Neural crest cell (in vitro differentiated cells): ENCODE measurements around the gene B3GALT6. TPM values are rescaled to one million over a fixed set of nuclear protein-coding genes. Genes with fewer than 3 reads are reported as not detected.

ENCODE experiments used
- DNase-seq: peaks from one replicate; pipeline ENCODE4 v3.0.0; 2021; ENCODE audit warnings: low read depth, mixed read lengths, low spot score
- H3K27ac Mint-ChIP-seq: one replicate; pipeline ENCODE4 v1.8.0; 2021; ENCODE audit warnings: mild to moderate bottlenecking, mixed read lengths; ENCODE audit not compliant: unreplicated experiment
- H3K27me3 Mint-ChIP-seq: 2 replicates; pipeline ENCODE4 v1.8.0; 2021; ENCODE audit warnings: low read depth, mild to moderate bottlenecking, mixed read lengths
- H3K36me3 Mint-ChIP-seq: 2 replicates; pipeline ENCODE4 v1.8.0; 2021; ENCODE audit warnings: low read depth, mild to moderate bottlenecking, mixed read lengths
- H3K4me1 Mint-ChIP-seq: 2 replicates; pipeline ENCODE4 v1.8.0; 2021; ENCODE audit warnings: mixed read lengths
- H3K4me3 Mint-ChIP-seq: one replicate; pipeline ENCODE4 v1.8.0; 2021; ENCODE audit warnings: mild to moderate bottlenecking, mixed read lengths
- H3K9me3 Mint-ChIP-seq: 2 replicates; pipeline ENCODE4 v1.8.0; 2021; ENCODE audit warnings: mixed read lengths
- total RNA-seq: library from RNA; stranded (reverse); gene quantifications from 2 replicates; pipeline ENCODE4 v1.2.1, GENCODE V29; 2021
- TF ChIP-seq, protein P1 (sequence below): fragments of 200-600 bp; sonication (generic); conservative IDR thresholded peaks from 2 replicates; pipeline ENCODE4 v1.5.0; 2021; ENCODE audit warnings: antibody characterized with exemption, mild to moderate bottlenecking

B3GALT6 gene
- total RNA-seq, 1 donor from 2014 or later: 41.1 TPM

GRCh38 chr1:1229770-1230169, 2.3 kb upstream of the B3GALT6 start:
- DNase-seq: no peak
- Mint-ChIP-seq H3K27me3 (no peaks in the 10 kb centered on the region), H3K27ac (no peak overlapping the region), H3K4me3 (peak overlapping the region; percentile 65), H3K4me1 (peaks cover 30% of the 10 kb centered on the region), H3K36me3 (peaks cover 16% of the 10 kb centered on the region), H3K9me3 (peaks cover 2% of the 10 kb centered on the region)
- TF ChIP-seq, protein P1, sequence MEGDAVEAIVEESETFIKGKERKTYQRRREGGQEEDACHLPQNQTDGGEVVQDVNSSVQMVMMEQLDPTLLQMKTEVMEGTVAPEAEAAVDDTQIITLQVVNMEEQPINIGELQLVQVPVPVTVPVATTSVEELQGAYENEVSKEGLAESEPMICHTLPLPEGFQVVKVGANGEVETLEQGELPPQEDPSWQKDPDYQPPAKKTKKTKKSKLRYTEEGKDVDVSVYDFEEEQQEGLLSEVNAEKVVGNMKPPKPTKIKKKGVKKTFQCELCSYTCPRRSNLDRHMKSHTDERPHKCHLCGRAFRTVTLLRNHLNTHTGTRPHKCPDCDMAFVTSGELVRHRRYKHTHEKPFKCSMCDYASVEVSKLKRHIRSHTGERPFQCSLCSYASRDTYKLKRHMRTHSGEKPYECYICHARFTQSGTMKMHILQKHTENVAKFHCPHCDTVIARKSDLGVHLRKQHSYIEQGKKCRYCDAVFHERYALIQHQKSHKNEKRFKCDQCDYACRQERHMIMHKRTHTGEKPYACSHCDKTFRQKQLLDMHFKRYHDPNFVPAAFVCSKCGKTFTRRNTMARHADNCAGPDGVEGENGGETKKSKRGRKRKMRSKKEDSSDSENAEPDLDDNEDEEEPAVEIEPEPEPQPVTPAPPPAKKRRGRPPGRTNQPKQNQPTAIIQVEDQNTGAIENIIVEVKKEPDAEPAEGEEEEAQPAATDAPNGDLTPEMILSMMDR: no peak

DNA sequence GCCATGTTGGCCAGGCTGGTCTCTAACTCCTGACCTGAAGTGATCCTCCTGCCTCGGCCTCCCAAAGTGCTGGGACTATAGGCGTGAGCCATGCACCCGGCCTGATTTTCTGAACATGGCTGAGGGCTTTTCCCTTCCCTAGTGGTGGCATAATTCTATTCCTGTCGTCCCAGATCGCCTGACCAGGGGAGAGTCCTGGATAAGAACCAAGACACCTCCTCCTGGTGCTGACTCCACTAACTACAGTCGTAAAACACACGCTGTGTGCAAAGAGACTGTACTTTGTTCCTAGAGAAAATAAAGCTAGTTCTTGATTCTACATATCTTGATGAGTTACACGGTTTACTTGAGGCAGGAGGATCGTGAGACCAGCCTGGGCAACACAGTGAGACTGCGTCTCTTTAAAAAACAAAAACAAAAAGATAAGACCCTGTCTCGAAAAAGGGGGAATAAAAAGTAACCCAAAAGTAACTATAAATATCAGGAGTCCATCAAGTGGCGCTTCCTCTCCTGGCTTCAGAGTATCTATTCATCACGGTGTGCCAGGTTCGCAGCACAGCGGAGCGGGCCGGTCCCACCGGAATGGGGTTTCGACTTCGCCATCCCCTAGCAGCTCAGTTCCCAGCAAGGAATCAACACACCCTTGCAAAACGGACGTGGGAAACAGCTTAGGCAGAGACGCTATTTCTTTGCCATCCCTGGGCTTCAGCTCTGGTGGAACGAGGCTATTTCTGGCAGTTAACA, 1.2 kb upstream of the B3GALT6 start:
- Mint-ChIP-seq H3K27ac (peak overlapping the region; percentile 69), H3K4me3 (peak overlapping the region; percentile 98), H3K27me3 (no peaks in the 10 kb centered on the region), H3K9me3 (peaks cover 2% of the 10 kb centered on the region), H3K36me3 (peaks cover 16% of the 10 kb centered on the region), H3K4me1 (peaks cover 30% of the 10 kb centered on the region)
- TF ChIP-seq, protein P1: no peak
- no peak for DNase-seq

DNA sequence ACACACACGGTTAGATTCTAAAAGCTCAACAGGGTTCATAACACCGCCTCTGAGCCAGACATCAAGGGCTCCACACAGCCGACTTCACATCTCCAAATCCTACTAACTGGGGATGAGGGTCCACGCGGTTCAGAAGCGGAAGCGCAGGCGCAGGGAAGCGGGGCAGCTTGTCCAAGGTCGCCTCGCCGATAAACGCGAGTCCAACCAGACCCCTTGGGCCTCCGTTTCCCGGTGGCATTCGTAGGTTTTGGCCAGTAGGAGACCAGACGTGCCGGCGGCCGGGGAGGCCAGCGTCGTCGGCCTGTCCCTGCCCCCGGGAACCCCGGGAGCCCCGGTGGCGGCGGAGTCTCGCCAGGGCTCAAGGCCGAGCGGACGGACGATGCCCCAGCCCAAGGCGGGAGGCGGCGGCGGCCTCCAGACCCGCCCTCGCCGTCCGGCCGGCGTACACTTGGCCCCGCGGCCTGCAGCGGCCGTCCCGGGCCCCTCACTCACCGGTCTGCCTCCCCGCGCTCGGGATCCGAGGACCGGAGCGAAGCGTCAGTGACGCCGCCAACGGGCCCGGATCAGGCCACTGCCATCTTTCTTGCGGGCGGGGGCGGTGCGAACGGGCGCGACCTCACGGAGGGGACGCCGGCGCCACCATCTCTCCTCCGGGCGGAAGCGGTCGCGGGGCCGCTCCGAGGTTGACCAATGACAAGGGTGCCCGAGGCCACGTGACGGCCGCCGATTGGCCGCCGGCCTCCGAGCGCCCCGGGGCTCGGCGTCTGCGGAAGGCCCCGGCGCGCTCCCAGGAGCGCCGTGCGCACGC, 433 bp upstream of the B3GALT6 start, which contains the start of gene SDF4:
Gene SDF4, minus strand, starts transcription at position 602 of the 808 bp plus-strand sequence. CDS start 3,229 bp downstream, outside the sequence.
- H3K4me3 Mint-ChIP-seq: peak within 1 kb of the TSS; percentile 98
- peaks cover 30% of the 10 kb centered on the region for H3K4me1 Mint-ChIP-seq
- peaks cover 2% of the 10 kb centered on the region for H3K9me3 Mint-ChIP-seq
- no peaks in the 10 kb centered on the region for H3K27me3 Mint-ChIP-seq
- peak within 1 kb of the TSS; percentile 69 for H3K27ac Mint-ChIP-seq
- DNase-seq: peak; percentile 89
- TF ChIP-seq, protein P1: peak; percentile 26
- peaks cover 16% of the 10 kb centered on the region for H3K36me3 Mint-ChIP-seq

- Mint-ChIP-seq H3K36me3 (peaks cover 16% of the 10 kb centered on the region), H3K27ac (no peak overlapping the region), H3K4me3 (peak overlapping the region; percentile 82), H3K27me3 (no peaks in the 10 kb centered on the region), H3K9me3 (peaks cover 2% of the 10 kb centered on the region), H3K4me1 (peaks cover 30% of the 10 kb centered on the region)
- TF ChIP-seq, protein P1: no peak
- no peak for DNase-seq
Observed at GRCh38 chr1:1232796-1233566, 944 bp downstream of the B3GALT6 start.

- DNase-seq: no peak
- peak overlapping the region; percentile 82 for H3K4me3 Mint-ChIP-seq
- no peak overlapping the region for H3K27ac Mint-ChIP-seq
- TF ChIP-seq, protein P1: no peak
- peaks cover 30% of the 10 kb centered on the region for H3K4me1 Mint-ChIP-seq
- H3K9me3 Mint-ChIP-seq: peaks cover 2% of the 10 kb centered on the region
- no peaks in the 10 kb centered on the region for H3K27me3 Mint-ChIP-seq
- H3K36me3 Mint-ChIP-seq: peaks cover 16% of the 10 kb centered on the region
Observed at GRCh38 chr1:1233567-1233892, 1.5 kb downstream of the B3GALT6 start.
